GM18861 (cell line): ENCODE results near the gene RPL29.
"Not testable (repeated sequence)": the region's sequence is repeated elsewhere in the genome, so short reads cannot be mapped to it uniquely, and the experiment has no call there.

Experiments
- ATAC-seq: cut with Tn5 transposase; IDR thresholded peaks from one replicate; pipeline ENCODE4 v1.9.1; 2021; ENCODE audit not compliant: unreplicated experiment

Gene RPL29

DNA sequence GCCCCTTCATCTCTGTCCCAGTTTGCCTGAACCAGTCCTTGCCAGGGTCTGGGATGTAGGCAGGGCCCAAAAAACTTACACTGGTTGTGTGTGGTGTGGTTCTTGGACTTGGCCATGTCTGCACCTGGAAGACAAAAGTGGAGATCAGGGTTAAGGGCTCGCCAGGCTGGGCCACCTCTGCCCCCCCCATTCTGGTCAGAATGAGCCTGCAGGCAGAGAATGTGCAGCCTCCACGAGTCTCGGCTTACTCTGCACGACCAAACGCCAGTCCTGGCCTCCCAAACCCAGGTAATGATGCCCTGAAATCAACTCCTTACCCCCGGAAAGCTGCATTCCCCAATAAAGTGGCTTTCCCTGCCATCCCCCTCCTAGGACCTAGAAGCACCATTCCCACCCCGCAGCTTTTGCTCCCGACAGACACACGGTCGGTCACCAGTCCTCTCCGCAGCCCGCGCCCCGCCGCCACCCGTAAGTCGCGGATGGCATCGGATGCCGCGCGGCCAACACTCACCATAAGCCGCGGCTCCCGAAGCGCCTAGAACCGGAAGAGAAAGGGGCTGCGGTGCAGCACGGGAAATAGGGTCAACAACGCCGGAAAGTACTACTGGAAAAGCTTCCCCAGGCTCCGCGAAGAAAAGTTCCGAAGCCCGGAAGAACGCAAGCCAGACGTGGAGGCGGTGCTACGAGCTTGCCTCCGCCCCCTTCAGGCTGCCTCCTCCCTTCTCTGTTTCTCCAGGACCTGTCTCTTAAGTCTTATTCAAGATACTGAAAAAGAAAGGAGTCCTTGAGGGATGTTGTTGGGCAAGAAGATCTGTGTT, at the start of gene RPL29:
RPL29 (minus strand) TSS at position 550 of the 818 bp plus-strand sequence; CDS start at position 116, 434 bp downstream.
- ATAC-seq: peak; percentile 81

DNA sequence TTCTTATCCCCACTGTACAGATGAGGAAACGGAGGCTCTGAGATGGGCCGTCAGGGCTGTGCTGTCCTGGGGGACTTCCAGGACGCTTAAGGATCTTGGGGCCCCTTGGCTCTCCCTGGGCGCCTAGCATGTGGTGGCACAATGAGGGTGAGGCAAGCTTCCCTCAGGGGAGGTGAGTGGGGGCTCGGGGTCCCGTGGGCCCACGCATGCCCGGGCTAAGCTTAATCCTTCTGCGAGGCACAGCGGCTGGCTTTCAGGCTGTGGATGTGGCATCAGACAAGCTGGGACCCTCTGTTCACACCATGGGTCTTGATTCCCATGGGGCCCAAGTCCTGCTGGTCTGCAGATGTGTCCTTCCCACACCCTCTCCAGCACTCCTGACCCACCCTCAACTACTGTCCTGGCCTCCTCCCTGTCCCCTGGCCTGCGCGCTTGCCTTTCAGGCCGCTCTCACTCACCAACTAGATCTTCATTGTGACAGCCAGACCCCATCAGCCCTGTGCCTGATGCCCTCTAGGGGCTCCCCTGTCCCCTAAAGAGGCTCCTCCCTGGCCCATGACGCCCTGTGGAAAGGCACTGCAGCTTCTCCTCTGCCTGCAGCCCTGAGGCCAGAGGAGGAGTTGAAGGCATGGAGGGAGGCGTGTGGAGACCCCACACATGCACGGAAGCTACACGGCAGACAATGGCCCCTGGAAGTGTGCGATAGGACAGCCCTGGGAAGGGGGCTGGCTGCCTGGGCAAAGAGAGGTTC, 49.3 kb upstream of the RPL29 start:
- ATAC-seq: no peak

DNA sequence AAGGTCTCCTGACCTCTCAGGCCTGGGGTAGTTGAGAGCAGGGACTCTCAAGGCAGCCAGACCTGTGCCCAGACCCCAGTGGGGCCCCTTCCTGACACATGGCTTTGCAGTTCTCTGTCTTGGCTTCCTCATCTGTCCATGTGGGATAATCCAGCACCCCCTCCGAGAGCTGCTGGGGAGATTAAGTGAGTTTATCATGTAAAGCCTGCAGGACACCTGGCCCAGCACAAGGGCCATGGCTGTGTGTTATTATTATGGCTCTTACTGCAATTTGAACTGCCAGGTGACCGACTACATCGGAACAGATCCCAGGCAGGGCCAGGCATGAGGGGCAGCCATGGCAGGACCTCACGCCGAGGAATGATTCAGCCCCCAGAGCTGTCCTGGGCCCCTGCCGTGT, 48.1 kb upstream of the RPL29 start:
- ATAC-seq: no peak

DNA sequence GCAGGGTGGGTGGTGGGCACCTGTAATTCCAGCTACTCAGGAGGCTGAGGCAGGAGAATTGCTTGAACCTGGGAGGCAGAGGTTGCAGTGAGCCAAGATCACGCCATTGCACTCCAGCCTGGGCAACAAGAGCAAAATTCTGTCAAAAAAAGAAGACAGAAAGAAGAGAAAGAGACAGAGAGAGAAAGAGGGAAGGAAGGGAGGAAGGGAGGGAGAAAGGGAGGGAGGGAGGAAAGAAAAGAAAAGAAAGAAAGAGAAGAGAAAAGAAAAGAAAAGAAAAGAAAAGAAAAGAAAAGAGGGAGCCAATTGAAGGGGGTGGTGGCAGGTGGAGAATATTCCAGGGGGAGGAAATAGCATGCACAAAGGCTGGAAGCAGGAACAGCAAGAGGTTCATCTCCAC, 47.3 kb upstream of the RPL29 start:
- not testable (repeated sequence) for ATAC-seq

DNA sequence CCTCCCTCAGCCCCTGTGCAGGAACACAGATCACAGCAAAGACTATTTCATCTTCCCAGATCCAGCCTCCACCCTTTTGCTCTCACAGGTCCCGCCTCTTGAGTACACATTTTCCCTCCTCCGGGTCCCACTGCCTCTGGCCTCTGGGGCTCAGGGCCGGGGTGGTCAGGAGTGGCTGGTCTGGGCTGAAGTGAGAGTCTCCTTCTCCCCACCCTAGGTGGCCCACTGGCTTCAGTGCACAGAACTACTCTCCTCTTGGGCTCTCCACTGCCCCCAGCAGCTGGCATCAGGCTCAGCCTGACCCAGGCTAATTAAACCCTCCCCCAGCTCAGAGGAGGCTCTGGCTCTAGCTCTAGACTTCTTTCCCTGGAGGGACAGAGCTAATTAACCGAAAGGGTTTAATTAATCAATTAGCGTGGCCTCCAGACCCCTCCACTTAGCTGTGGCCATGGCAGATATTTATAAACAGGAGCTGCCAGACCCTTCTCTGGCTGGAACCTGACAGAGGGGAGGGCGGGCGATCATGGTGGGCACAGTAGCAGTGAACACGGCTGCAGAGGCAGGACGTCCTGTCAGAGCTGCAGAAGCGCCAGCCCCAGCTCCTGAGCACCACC, 45.5 kb upstream of the RPL29 start:
- ATAC-seq: no peak

DNA sequence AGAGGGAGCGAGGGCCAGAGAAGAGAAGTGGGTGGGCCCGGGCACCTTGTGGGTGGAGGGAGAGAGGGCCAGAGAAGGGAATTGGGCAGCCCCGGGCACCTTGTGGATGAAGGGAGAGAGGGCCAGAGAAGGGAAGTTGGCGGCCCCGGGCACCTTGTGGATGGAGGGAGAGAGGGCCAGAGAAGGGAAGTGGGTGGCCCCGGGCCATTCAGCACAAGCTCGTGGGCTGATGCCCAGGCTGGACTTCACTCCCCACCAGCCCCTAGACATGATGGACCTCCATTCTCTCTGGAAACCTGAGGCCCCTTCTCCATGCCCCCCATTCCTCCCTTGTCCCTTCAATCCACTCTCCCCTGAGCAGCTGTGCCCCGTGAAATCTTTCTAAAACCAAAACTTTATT, 44.9 kb upstream of the RPL29 start:
- no peak for ATAC-seq

DNA sequence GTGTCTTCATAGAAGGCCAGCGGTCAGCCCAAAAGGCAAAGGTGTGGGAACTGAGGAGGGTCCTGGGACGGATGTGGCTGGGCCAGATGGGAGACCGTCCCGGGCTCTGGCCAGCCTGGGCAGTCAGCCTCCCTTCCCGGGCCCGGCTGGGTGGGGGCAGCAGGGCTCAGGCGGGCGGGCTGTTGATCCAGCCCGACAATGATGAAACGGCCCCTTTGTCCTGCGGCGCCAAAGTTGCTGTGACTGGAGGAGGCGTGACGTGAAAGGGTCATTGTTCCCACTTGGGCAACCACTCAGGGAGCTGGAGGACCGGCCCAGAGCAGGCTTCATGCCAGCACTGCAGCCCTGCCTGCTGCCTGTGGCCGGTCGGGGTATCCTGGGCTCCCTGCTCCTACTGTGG, 44.2 kb upstream of the RPL29 start:
- ATAC-seq: no peak

DNA sequence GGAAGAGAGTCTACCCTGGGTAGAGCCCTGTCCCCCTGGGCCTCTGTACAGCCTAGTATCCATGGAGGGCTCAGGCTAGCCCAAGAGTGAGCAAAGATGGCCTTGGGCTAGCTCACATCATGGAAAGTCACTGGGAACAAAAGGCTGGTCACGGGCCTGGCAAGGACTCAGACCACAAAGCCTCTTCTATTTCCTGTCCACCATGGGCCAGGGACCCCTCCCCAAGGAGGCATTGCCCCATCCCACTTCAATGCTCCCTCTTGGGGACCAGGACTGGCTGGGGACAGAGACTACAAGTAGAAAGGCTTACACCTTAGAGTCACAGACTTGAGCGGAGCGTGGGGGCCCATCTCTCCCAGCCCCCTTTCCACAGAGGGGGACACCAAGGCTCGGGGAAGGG, 43.7 kb upstream of the RPL29 start:
- no peak for ATAC-seq

DNA sequence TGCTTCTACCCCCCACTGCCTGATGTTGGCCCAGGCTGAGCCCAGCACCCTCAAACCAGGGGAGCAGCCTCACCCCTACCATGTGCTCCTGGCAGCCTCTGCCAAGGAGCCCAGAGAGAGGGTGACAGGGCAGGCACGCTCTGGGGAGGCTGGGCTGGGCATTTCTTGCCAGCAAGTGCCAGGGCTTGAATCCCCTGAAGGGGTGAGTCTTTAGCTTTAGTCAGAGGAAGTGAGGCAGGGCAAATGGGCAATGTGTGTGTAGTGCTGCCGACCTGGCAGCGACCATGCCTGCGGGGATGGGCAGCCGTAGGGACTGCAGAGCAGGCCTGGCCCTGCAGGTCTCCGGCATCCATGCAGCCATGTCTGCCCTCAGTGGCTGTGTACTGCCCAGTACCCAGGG, 42.5 kb upstream of the RPL29 start:
- ATAC-seq: no peak

DNA sequence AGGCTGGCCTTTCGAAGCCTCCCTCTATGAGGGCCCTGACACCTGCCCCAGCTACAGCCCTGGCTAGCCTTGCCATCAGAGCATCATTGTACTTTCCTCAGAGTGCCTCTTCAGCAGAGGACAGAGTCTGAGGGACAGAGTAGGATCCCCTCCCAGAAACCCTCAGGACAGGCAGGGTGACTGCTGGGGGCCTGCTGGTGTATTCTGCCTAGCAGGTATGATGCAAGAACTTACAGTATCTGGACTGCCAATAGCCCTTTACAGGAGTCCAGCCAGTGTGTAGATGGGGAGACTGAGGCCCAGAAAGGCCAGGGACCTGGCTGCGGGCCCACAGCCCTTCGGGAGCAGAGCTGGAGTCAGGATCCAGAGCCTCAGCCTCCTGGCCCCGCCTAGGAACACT, 41.6 kb upstream of the RPL29 start:
- no peak for ATAC-seq

DNA sequence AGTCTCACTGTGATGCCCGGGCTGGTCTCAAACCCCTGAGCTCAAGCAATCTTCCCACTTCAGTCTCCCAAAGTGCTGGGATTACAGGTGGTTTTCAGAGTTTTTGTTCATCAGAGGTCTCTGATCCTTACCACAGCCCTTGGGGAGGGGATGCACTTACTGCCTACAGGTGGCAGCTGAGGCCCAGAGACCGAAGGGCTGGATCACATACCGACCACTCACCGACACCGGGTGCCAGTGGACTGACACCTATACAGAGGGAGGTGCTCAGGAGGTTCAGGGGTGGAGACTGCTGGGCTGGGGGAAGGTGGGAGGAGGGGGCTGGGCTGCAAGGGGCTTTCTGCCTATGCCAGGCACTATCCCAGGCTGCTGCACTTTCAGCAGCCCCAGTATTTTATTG, 41.1 kb upstream of the RPL29 start:
- no peak for ATAC-seq

DNA sequence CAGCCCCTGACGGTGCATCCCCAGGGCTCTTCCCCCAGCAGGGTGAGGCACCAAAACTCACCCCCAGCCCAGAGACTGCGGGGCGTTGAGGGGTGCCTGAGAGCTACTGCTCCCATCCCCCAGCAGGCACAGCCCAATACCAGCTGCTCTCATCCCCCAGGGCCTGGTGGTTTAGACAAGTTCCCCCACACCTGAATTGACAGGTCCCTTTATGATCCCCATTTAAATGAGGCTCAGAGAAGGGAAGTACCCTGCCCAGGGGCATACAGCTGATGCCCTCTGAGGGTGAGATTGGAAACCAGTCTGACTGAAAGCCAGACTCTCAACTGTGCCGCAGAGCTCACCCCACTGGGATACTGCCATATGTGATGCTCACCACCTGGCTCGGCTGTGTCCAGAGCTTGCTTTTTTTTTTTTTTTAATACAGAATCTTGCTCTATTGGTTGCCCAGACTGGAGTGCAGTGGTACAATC, 40.6 kb upstream of the RPL29 start:
- peak; percentile 66 for ATAC-seq

DNA sequence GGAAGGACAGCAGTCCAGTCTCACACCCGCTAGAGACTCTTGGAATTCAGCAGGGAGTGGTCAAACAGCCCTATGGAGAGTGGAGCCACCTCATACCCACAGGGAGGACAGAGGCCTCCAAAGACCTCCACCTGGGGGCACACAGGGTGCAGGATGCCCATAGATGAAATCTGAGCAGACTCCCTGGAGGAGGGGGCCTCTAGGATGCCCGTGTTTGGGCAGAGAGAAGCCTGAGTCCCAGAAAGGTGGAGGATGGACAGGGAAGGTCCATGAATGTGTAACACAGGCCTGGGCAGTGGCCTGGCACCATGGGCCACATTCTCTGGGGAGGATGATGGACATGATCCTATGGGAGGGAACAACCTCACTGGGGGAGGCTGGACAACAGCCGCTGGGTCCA, 39.0 kb upstream of the RPL29 start:
- ATAC-seq: no peak

DNA sequence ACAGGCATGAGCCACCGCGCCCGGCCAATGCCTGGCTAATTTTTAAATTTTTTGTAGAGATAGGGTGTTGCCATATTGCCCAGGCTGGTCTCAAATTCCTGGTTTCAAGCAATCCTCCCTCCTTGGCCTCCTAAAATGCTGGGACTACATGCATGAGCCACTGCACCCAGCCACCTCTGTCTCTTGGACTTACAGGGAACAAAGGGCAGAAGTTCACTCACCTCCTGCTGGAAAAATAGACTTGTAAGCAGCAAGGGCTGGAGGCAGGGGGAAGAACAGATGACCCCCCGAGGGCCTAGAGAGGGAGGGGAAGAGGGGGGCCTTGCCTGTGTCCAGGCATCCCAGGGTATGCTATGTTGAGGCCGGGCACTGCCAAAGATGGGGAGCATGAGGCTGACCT, 38.5 kb upstream of the RPL29 start:
- no peak for ATAC-seq

DNA sequence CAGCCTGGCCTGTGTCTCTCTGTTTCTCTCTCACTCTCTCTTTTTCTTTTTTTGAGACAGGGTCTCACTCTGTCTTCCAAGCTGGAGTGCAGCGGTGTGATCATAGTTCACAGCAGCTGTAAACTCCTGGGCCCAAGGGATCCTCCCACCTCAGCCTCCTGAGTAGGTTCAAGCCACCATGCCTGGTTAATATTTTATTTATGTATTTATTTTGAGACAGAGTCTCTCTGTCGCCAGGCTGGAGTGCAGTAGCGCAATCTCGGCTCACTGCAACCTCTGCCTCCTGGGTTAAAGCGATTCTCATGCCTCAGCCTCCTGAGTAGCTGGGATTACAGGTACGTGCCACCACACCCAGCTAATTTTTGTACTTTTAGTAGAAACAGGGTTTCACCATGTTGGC, 38.1 kb upstream of the RPL29 start:
- ATAC-seq: not testable (repeated sequence)

DNA sequence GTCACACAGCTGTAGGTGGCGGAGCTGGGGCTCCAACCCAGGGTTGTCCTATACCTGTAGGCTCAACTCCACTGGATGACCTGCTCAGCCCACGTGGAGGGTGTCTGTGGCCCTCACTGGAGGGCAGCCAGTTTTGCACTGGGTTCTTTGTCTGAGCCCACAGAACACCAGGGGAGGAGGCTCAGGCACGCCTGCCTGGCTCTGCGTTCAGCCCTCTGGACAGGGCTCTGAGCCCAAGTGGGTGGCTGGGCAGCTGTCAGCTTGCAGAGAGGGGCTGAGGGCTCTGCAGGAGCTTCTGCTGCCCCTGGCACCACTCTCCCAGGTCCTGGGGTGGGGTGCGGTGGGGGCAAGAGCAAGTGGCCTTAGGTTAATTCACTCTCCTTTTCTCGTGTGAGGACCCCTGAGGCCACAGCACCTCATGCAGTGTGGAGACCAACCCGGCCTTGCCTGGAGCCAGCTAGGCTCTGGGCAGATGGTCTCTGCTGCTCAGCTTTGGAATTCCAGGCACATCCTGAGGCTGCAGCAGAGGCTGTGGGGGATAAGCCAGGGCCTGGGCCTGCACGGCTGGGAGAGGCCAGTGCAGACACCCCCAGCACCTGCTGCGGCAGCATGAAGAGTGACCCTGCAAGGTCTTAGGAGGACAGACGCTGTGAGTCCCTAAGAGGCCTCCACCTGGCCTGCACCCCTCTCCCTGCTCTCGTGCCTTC, 37.2 kb upstream of the RPL29 start:
- no peak for ATAC-seq

DNA sequence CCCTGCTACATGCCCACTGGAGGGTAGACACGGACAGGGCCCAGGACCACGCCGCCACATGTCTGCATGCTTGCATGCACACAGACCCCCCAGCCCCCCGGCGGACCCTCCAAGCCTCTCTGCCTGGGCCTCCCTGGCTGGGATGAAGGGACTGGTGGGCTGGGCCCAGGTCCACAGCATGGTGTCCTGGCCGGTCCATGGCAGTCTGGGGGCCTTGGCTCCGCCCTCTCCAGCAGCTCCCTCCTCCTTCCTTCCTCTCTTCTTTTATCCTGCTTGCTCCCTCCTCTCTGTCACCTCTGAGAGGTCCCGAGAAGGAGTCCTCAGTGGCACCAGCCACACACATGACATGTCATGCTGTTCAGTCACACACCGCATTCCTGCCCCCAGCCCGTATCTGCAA, 36.2 kb upstream of the RPL29 start:
- no peak for ATAC-seq

DNA sequence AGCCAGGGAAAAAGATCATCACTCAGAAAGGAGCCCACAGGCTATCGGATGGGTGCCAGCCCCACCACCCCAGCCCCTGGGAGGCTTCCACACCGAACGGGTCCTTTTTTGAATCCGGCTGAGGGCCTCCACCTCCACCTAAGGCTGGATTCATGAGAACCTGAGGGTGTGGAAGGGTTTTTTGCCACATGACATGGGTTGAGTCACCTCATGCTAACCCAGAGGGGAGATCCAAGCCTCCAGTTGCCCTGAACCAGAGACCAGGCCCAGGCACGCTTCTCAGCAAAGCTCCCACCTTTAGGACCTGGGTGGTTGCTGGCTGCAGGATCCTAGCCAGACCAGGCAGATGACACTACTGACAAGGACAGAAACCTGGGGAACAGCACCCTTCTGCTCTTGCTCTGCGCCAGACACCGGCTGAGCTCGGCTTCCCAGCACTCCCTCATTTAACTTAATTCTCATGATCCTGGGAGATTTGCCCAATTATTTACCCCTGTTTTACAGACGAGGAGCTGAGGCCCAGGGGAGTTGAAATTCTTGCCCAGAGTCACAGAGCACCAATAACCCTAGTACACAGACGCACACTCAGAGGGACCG, 35.1 kb upstream of the RPL29 start:
- ATAC-seq: no peak

DNA sequence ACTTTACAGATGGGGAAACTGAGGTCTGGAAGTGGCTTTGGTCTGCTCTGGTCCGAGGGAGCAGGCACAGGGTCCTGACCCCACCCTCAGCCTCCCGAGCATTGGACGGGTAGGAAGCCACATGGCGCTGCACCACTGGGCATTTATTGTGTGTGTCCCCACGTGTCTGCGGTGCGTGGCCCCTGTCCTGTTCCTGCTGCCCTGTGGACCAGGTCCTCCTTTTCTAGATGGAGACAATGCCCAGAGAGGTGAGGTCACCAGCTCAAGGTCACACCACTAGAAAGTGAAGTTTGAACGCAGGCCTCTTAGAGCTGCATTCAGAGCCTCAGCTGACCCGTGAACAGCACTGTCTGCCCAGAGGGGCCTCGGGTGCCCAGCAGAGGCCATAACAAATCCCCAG, 33.8 kb upstream of the RPL29 start:
- ATAC-seq: no peak

DNA sequence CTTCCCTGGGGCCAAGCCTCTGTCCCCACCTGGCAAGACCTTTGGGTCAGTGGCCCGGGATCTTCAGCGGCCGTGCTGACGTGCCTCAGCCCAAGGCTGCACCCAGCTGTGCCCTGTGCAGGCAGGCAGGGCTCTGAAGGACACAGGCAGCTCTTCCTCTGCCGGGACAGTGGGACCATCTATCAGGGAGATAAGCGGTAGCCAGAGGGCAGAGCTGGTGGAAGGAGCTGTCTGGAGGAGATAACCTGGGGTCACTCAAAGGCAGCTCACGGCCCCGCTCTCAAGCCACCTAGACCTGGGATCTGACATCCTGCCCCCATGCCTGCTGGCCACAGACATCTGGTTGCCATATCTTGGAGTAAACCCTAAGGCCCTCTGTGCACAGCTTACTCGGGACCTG, 33.4 kb upstream of the RPL29 start:
- ATAC-seq: no peak

DNA sequence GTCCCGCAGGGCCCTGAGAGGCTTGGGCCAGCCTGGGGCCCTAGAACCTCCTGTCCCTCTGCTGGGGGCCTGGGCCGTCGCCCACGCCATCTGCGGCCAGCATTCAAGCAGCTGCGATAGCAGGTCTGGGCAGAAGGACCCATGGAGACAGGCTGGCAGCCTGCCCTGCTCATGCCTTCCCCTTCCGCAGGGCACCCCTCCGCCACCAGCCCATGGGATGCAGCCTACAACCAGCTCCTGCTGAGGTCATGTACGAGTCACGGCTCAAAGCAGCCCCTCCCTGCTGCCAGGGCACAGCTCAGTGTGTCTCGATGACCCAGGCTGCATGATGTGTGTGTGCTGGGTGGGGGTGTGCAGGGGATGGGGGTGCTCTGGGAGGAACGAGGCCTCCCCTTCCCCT, 32.9 kb upstream of the RPL29 start:
- ATAC-seq: no peak
